CD4-positive, alpha-beta T cell treated with Interleukin-2 at 100 ng/mL for 4 hours (primary cell): ENCODE results near the gene PEX3.
"Not testable (repeated sequence)": the region's sequence is repeated elsewhere in the genome, so short reads cannot be mapped to it uniquely, and the experiment has no call there.

Experiments
- DNase-seq: peaks from one replicate; pipeline ENCODE4 v3.0.0-alpha.2; 2020; ENCODE audit warnings: low spot score

Gene PEX3

DNA sequence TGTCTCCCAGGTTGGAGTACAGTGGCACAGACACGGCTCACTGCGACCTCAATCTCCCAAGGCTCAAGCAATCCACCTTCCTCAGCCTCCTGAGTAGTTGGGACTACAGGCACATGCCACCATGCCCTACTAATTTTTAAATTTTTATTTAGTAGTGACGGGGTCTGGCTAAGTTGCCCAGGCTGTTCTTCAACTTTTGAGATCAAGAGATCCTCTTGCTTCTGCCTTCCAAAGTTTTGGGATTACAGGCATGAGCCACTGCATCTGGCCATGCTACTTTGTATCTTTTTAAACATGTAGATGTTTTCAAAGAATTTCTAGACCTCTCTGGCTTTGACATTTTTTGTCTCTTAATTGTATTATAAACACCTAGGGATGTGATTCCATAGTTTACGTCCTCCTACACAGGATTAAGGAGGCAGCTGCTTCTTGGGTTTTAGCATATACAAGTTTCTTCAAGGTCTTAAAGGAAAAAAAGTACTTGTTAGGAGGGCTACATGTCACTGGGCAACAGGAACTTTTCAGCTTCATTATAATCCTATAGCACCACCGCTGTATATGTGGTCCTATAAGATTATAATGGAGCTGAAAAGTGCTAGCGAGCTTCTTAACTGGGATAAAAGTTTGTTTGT is 1.4 kb upstream of the PEX3 start:
- DNase-seq, result no peak

DNA sequence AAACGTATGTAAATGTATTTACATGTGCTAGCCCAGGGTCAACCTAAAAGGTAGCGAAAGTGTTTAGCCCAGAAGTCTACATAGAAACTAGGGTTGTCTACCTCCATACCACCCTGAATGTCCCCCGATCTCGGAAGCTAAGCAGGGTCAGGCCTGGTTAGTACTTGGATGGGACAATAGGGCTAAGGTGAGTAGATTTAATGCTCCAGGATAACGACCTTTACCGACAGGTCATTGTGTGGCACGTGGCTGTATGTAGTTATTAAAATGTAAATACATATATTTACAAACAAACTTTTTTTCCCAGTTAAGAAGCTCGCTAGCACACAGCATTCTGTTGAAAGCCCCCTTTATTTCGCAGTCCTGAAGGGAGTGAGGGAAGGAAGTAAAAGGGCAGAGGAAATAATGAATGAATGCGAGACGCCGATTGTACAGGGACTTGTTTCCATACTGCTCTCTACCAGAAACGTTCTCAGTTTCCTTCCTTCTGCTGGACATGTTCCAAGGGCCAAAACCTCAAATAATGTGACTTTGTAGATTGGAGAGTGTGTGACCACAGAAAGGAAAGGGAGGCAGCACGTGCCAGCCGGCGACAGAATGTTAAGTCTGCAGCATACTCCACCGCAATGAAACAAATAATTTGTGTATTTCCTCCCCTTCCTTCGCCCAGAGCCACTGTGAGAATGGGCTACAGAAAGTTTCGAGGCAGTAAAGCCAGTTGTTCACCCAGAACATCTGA is 722 bp upstream of the PEX3 start:
- peak; percentile 63 for DNase-seq

DNA sequence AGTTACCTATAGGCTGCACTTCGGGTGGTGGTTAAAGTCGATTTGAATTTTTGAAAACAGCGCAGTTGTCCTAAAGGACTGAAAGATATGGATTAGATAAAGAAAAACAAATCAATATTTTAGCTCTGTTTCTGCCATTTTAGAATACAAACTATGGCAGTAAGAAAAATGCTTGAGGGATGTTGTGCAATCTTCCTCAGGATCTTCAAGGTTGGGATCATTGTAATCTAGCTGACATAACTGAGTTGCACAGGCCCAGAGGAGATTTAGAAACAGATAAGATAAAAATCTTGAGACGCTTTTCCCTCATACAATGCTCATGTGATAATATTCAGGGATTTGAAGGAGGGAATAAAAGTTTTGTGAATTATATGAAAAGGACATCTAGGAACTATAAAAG is 926 bp downstream of the PEX3 start:
- no peak for DNase-seq

DNA sequence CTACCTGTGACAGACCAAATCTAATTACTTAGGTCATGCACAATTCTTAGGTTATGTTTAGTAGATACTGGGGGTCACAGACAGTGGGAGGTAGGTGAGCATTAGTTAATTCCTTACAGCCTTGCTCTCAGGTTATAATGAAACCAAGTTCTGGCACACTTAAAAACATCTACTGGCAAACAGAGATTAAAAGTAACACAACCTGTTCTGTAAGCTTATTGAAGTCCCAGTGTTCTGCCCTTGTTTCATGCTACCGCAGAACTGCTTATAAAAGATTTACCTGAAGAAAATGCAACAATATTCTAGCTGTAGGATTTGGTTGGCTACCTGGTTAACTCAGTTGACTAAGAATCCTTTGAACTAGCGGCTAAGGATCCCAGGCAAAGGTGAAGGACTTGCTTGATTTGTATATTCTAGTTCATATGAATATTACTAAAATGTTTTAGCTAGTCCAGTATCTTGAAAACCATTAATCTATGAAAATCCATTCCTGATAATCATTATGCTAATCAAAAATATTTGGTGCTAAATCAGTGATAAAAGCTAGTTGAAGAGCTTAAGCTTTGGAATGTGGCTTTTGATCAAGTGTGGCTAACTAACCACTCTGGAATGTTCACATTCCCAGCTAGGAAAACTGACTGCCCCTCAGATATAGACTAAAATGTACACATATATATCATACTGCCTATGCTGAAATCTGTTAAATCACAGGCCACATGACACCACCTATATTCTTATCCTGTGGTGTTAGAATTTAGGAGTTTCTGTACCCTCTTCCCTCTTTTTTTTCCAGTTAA is 7.2 kb downstream of the PEX3 start:
- DNase-seq, result no peak

DNA sequence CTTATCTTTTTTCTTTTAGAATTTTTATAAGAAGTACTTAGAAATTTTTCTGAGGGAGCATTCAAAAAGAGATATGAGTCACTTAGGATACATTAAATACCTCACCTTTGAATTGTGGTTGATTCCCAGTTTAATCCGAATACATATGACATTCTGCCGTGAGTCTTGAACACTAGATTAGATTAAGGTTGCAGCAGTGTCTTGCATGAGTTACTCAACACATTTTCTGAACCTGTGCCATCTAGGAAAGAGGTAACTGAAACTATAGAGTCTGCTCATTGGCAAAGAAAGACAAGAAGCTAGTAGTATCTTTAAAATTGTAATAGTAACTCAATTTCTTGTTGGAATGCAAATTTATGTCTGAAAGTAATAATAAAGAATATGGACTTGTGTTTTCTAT is 14.9 kb downstream of the PEX3 start:
- no peak for DNase-seq

DNA sequence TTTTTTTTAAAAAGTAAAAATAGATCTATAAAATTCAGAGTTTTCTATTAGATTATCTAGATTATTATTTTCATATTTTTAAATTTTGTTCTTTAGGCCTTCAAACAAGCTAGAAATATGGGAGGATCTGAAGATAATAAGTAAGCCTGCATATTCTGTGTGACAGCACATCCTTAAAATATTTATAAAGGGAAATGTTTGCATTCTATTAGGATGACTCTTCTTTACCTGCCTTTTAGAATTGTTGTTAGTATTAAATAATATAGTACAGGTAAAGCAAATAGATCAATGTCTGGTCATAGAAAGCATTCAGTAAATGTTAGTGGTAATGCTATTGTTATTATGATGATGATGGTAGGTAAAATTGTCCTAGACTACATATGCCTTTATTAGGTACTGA is 17.4 kb downstream of the PEX3 start:
- DNase-seq, result no peak

DNA sequence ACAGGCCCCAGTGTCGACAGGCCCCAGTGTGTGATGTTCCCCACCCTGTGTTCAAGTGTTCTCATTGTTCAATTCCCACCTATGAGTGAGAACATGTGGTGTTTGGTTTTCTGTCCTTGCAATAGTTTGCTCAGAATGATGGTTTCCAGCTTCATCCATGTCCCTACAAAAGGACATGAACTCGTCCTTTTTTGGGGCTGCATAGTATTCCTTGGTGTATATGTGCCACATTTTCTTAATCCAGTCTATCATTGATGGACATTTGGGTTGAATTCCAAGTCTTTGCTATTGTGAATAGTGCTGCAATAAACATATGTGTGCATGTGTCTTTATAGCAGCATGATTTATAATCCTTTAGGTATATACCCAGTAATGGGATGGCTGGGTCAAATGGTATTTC is 18.2 kb downstream of the PEX3 start:
- not testable (repeated sequence) for DNase-seq

DNA sequence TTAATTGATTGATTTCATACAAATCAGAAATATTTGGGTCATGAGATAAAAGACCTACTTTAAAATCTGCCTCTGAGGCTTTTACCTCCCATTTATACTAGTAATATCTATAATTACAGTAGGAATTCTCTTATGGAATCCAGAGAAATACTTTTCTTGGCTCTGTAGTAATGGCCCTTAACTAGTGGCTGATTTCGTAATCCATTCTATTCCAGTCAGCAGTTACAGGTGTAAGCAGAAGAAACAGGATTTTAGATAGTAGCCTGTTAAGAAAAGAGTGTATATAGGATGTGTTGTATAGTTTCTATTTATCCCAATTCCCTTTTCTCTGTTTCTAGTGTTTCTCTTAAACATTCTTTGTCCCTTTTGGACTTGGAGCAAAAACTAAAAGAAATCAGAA is 21.2 kb downstream of the PEX3 start:
- DNase-seq, result no peak

DNA sequence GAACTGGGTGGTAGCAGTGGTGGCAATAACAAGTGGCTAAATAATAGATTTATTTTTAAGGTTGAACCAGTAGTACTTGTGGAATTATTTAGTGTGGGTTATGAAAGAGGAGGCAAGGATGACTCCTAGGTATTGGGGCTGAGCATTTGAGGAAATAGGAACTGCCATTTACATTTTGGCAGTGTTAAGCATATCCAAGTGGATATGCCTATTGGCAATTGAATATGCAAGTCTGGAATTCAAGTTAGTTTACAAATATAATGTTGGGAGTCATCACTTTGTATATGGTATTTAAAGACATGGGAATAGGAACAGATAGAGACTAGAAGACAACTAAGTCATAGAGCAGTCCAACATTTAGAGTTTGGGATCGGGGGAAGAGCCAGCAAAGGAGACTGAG is 25.9 kb downstream of the PEX3 start:
- DNase-seq, result no peak

DNA sequence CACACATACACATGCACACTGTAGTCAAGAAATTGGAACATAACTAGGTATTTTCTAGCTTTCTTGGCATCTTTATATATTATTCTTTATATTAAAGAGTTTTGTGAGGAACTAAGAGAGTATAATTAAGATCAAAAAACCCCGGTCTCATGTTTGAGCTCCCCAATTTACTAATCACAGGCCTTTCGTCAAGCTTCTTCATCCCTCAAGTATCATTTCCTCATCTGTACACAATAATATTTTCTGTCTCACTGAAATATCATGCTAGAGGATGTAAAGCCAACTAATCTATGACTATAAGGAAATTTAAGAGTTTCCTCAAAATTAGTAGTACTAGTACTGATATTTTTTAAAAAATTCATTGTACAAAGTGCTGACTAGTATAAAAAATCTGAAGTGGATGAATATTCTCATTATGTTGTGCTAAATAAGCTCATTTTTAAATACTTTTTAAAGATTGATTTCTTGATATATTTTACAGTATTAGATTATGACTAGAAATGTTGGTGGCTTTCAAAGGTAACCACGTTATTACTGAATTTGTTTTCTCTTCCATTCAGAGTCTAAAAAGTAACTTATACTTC is 28.0 kb downstream of the PEX3 start:
- no peak for DNase-seq

DNA sequence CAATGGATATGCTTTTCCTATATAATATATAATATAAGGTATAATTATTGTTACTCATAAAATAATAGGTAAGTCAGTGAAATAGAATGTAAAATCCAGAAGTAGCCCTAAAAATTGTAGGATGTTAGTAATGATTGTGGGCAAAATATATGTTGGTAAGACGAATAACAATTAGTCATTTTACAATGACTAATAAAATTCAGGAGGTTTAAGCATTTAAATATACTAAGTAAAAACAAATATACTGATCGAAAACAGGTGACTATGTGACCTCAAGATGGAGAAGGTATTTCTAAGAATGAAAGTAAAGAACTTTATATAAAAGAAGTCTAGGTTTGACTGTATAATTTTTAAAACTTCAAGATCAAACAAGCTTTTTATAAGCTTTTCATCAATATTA is 32.0 kb downstream of the PEX3 start:
- no peak for DNase-seq

DNA sequence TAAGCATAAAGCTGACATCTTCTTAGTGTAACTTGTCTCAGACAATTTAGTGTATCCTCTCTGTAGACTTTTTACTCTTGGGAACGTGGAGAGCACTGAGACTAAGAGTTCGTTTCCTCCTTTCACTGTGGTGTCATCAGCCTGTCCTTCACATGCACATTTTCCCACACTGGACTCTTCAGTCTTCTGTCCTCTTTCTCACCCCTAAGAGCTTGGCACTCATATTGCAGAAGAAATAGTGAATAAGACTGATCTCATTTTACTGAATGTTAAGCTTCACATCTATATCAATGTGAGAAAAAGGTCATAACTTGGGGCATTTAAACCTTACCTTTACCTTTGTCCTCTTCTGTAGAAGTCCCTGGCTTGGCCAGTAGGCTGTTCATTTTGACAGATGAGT is 35.4 kb downstream of the PEX3 start:
- no peak for DNase-seq

DNA sequence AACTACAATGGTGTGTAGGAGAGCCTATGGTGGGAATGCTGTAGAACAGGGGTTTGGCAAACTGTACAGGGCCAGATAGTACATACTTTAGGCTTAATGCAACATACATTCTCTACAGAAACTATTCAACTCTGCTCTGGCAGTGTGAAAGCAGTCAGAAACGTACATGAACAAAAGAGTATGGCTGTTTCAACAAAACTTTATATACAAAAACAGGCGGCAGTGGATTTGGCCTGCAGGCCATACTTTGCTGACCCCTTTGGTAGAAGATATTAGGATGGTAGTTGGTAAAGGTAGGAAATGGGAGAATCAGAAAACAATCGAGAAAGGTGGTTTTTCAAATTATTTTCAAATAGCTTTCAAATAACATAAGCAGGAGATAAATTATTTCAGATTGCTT is 36.1 kb downstream of the PEX3 start:
- DNase-seq, result no peak

DNA sequence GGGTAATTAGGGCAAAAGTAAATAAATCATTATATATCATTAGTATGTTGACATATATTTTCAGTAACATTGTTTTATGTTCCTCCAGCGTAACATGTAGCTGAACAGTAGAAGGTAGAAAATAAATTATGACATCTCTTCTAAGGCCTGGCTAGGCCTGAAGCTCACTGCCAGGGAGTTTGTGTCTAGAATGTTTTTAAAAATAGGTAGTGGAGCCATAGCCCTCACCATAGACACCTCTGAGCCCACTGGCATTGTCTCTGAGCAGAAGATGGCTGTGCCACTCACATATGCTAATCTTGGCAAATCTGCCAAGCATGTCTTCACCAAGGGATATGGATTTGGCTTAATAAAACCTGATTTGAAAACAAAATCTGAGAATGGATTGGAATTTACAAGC is 39.6 kb downstream of the PEX3 start:
- no peak for DNase-seq

DNA sequence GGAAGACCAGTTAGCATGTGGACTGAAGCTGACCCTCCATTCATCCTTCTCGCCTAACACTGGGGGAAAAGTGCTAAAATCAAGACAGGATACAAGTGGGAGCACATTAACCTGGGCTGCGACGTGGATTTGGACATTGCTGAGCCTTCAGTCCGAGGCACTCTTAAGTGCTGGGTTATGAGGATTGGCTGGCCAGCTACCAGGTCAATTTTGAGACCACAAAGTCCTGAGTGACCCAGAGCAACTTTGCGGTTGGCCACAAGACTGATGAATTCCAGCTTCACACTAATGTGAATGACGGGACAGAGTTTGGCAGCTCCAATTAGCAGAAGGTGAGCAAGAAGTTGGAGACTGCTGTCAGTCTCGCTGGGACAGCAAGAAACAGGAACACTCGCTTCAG is 40.2 kb downstream of the PEX3 start:
- DNase-seq, result no peak

DNA sequence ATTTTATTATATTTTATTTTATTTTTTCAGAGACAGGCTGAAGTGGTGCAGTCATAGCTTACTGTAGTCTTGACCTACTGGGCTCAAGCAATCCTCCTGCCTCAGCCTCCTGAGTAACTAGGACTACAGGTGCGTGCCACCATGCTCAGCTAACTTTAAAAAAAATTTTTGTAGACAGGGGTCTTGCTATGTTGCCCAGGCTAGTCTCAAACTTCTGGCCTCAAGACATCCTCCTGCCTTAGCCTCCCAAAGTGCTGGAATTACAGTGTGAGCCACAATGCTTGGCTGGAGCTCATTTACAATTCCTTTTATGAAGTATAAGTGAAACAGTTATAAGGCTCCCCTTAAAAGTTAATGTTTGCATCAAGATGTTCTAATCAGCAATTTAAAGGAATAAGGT is 46.4 kb downstream of the PEX3 start:
- DNase-seq, result no peak

DNA sequence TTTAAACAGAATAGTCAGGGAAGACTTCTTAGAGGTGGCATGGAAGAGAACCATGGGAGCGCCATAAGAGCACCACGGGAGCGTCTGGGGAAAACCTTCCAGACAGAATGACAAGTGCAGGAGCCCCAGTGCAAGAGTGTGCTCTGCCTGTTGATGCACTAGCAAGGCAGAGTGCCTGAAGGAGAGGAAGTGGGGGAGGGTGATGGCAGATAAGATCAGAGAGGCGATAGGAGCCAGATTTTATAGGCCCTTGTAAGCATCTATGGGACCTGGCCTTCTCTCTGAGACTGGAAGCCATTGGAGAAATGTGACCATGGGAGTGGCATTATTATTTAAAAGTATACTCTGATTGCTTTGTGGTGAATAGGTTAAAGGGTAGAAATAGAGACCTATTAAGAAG is 47.8 kb downstream of the PEX3 start:
- DNase-seq, result peak; percentile 12

DNA sequence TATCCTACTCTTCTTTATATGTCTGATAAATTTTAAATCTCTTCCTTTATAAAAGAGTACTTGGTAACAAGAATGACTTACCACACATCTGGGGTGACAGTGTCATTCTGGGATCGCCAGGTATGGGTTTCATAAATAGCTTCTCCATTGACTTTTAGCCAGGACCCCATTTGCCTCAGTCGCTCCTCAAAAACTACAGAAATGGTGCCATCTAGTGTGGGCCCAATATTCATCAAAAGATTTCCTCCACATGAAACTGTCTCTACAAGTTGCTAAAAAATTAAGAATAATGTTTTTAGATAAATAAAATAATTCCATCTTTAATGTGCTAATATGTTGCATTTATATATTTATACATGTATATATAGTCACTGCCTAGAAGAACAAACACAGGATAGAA is 51.2 kb downstream of the PEX3 start:
- DNase-seq, result no peak

DNA sequence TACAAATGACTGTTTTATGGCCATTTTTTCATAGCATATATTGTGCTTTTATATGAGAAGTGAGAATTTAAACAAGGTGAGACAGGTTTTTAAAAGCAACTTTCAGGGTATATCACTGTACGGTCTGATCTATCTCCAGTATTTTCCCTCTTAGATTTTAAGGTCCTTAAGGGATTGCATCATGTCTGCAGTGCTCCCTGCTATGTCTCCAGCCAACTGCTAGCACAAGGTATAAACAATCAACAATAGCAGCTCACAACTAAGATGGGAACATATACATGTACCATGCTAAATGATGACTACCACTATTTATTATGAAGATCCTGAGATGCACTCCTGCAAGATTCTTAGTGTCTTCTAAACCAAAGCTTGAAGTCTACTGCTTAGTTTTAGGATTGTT is 53.8 kb downstream of the PEX3 start:
- DNase-seq, result no peak

DNA sequence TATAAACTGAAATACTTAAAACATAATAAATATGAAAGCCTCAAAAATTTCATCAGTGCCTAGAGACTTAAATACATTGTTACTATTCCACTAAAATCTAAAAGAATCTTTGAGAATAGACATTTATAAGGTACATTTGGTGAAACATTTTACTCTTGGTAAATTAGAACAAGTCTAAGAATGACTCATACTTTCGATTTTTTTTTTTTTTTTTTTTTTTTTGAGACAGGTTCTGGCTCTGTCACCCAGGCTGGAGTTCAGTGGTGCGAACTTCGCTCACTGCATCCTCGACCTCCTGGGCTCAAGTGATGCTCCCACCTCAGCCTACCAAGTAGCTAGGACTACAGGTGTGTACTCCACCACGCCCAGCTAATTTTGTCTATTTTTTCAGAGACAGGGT is 54.5 kb downstream of the PEX3 start:
- DNase-seq, result no peak

DNA sequence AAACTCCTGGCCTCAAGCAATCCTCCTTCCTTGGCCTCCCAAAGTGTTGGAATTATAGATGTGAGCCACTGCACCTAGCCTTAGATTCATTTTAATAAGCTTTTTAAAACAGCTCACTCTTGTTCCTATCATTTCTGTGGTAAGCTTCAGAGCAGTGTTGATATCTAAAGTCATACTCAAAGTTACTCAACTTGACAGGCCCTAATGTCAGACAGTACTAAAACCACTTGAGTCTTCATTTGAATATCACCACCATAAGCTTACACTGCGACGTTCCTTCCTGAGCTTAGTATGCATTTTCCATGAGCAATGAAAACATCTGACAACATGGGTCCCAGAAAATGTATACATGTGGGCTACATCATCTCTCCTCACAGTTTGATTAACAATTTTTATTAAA is 54.9 kb downstream of the PEX3 start:
- no peak for DNase-seq

DNA sequence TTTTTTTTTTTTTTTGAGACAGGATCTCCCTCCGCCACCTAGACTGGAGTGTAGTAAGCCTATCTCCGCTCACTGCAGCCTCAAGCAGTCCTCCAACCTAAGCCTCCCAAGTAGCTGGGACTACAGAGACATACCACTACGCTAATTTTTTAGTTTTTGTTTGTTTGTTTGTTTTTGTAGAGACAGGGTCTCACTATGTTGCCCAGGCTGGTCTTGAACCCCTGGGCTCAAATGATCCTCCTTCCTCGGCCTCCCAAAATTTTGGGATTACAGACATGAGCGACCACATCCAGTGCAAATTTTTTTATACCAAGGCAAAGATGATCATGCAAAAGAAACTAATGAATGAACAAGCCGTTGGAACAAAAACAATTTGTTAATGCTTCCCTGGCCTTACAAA is 55.6 kb downstream of the PEX3 start:
- DNase-seq, result no peak

DNA sequence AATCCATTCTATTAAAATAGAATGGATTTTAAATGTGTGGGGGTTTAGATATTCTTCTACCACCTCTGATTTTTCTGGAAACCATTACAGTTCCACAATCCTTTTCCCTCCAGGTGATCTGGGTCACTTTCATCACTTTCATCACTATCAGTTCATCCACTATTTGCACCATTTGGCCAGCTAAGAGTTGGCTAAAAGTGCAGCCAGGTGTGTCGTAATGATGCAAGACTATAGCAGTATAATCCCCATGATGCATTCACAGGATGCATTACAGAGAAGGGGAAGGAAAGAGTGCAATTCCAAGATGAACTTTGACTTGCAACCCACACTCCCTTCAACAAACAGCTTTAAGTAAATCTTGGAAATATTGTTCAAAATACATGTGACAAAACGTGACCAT is 56.0 kb downstream of the PEX3 start:
- DNase-seq, result no peak
